H9 (cell line): ENCODE measurements around the gene LINGO1. TPM values are rescaled to one million over a fixed set of nuclear protein-coding genes. Genes with fewer than 3 reads are reported as not detected.

ENCODE experiments used
- DNase-seq: peaks from one replicate; pipeline ENCODE4 v3.0.0-alpha.2; 2017
- H2AFZ ChIP-seq: one replicate; pipeline ENCODE4 v1.6.1; 2013; ENCODE audit warnings: mild to moderate bottlenecking, low read length, control low read depth, moderate library complexity
- H2AK5ac ChIP-seq: 2 replicates; pipeline ENCODE4 v1.6.1; 2013; ENCODE audit warnings: low read length, control low read depth, mixed read lengths; ENCODE audit not compliant: insufficient read length
- H2BK120ac ChIP-seq: one replicate; pipeline ENCODE4 v1.6.1; 2013; ENCODE audit warnings: low read depth, mild to moderate bottlenecking, low read length, control low read depth, inconsistent platforms; ENCODE audit not compliant: poor library complexity, severe bottlenecking
- H2BK12ac ChIP-seq: 2 replicates; pipeline ENCODE4 v1.6.1; 2013; ENCODE audit warnings: low read length, control low read depth, mixed read lengths, low read depth; ENCODE audit not compliant: insufficient read length
- H2BK15ac ChIP-seq: 2 replicates; pipeline ENCODE4 v1.6.1; 2013; ENCODE audit warnings: low read depth, low read length, control low read depth
- H2BK20ac ChIP-seq: one replicate; pipeline ENCODE4 v1.6.1; 2013; ENCODE audit warnings: low read depth, mild to moderate bottlenecking, low read length, control low read depth, inconsistent platforms; ENCODE audit not compliant: poor library complexity, severe bottlenecking
- H2BK5ac ChIP-seq: 2 replicates; pipeline ENCODE4 v1.6.1; 2013; ENCODE audit warnings: low read length, control low read depth, mixed read lengths; ENCODE audit not compliant: insufficient read length
- H3K14ac ChIP-seq: 2 replicates; pipeline ENCODE4 v1.6.1; 2013; ENCODE audit warnings: low read length, control low read depth; ENCODE audit not compliant: insufficient read depth
- H3K18ac ChIP-seq: 2 replicates; pipeline ENCODE4 v1.6.1; 2013; ENCODE audit warnings: low read depth, mild to moderate bottlenecking, mixed read lengths, low read length, control low read depth; ENCODE audit not compliant: insufficient read length
- H3K23ac ChIP-seq: 2 replicates; pipeline ENCODE4 v1.6.1; 2013; ENCODE audit warnings: low read length, control low read depth, mixed read lengths, low read depth; ENCODE audit not compliant: insufficient read length
- H3K23me2 ChIP-seq: 2 replicates; pipeline ENCODE4 v1.6.1; 2013; ENCODE audit warnings: low read depth, mild to moderate bottlenecking, mixed read lengths, low read length, control low read depth; ENCODE audit not compliant: insufficient read length, poor library complexity, severe bottlenecking
- H3K27ac ChIP-seq: 2 replicates; pipeline ENCODE4 v1.5.1; 2013; ENCODE audit warnings: low read length, control low read depth, mixed read lengths, low read depth; ENCODE audit not compliant: insufficient read length
- H3K27me3 ChIP-seq: 2 replicates; pipeline ENCODE4 v1.6.1; 2013; ENCODE audit warnings: low read length, control low read depth, inconsistent platforms; ENCODE audit not compliant: insufficient read depth
- H3K4ac ChIP-seq: 2 replicates; pipeline ENCODE4 v1.6.1; 2013; ENCODE audit warnings: low read depth, mild to moderate bottlenecking, control low read depth, inconsistent platforms, low read length, moderate library complexity
- H3K4me1 ChIP-seq: 2 replicates; pipeline ENCODE4 v1.6.1; 2013; ENCODE audit warnings: low read length, control low read depth, inconsistent platforms; ENCODE audit not compliant: insufficient read depth
- H3K4me2 ChIP-seq: 2 replicates; pipeline ENCODE4 v1.6.1; 2013; ENCODE audit warnings: low read length, control low read depth, mixed read lengths; ENCODE audit not compliant: insufficient read length, insufficient read depth
- H3K56ac ChIP-seq: 2 replicates; pipeline ENCODE4 v1.6.1; 2013; ENCODE audit warnings: low read depth, mild to moderate bottlenecking, mixed read lengths, low read length, control low read depth; ENCODE audit not compliant: insufficient read length
- H3K79me1 ChIP-seq: 2 replicates; pipeline ENCODE4 v1.6.1; 2013; ENCODE audit warnings: low read depth, mild to moderate bottlenecking, moderate library complexity, low read length, control low read depth, inconsistent platforms; ENCODE audit not compliant: insufficient read depth, poor library complexity, severe bottlenecking
- H3K79me2 ChIP-seq: 2 replicates; pipeline ENCODE4 v1.6.1; 2013; ENCODE audit warnings: low read length, control low read depth, inconsistent platforms; ENCODE audit not compliant: insufficient read depth
- H3K9ac ChIP-seq: 2 replicates; pipeline ENCODE4 v1.6.1; 2013; ENCODE audit warnings: low read length, control low read depth, mixed read lengths; ENCODE audit not compliant: insufficient read length; ENCODE audit errors: extremely low read depth
- H3K9me3 ChIP-seq: one replicate; pipeline ENCODE4 v1.6.1; 2013; ENCODE audit warnings: low read depth, low read length, inconsistent platforms; ENCODE audit not compliant: control insufficient read depth
- H3T11ph ChIP-seq: one replicate; pipeline ENCODE4 v1.6.1; 2013; ENCODE audit warnings: mild to moderate bottlenecking, low read length, control low read depth, inconsistent platforms
- H4K20me1 ChIP-seq: one replicate; pipeline ENCODE4 v1.6.1; 2013; ENCODE audit not compliant: control insufficient read depth, insufficient read length, insufficient read depth
- H4K5ac ChIP-seq: 2 replicates; pipeline ENCODE4 v1.6.1; 2013; ENCODE audit warnings: low read depth, mild to moderate bottlenecking, mixed read lengths, low read length, control low read depth; ENCODE audit not compliant: insufficient read length
- H4K8ac ChIP-seq: replicated peaks from 2 replicates; pipeline ENCODE4 v1.6.1; 2013; ENCODE audit warnings: low read length, control low read depth, mixed read lengths, low read depth; ENCODE audit not compliant: insufficient read length
- H4K91ac ChIP-seq: 2 replicates; pipeline ENCODE4 v1.6.1; 2013; ENCODE audit warnings: low read depth, mild to moderate bottlenecking, moderate library complexity, mixed read lengths, low read length, control low read depth; ENCODE audit not compliant: insufficient read length
- H3K27ac Mint-ChIP-seq, 3 experiments: 2 replicates in 2 of 3; 3 replicates in 1 of 3; pipeline ENCODE4 v1.8.0; 2020 to 2021; ENCODE audit warnings: mixed read lengths in 3 of 3, mild to moderate bottlenecking in 1 of 3, moderate library complexity in 1 of 3
- H3K27me3 Mint-ChIP-seq: 2 replicates; pipeline ENCODE4 v1.8.0; 2021; ENCODE audit warnings: low read depth, mild to moderate bottlenecking, moderate library complexity, mixed read lengths
- H3K36me3 Mint-ChIP-seq, 3 experiments: 2 replicates in 2 of 3; 3 replicates in 1 of 3; pipeline ENCODE4 v1.8.0; 2020 to 2021; ENCODE audit warnings: low read depth in 3 of 3, mixed read lengths in 3 of 3; ENCODE audit not compliant: insufficient read depth in 1 of 3
- H3K4me1 Mint-ChIP-seq, 2 experiments: 2 replicates each; pipeline ENCODE4 v1.8.0; 2020; ENCODE audit warnings: mixed read lengths in 2 of 2
- H3K4me3 Mint-ChIP-seq, 2 experiments: 2 replicates in 1 of 2; 3 replicates in 1 of 2; pipeline ENCODE4 v1.8.0; 2020 to 2021; ENCODE audit warnings: mild to moderate bottlenecking in 2 of 2, mixed read lengths in 2 of 2, moderate library complexity in 1 of 2
- H3K9me3 Mint-ChIP-seq, 2 experiments: 2 replicates in 1 of 2; 3 replicates in 1 of 2; pipeline ENCODE4 v1.8.0; 2020; ENCODE audit warnings: mild to moderate bottlenecking in 2 of 2, mixed read lengths in 2 of 2, moderate library complexity in 1 of 2
- CTCF ChIP-seq: fragments of 200-600 bp; sonication (generic); conservative IDR thresholded peaks from 3 replicates; pipeline ENCODE4 v1.8.0; 2021; ENCODE audit warnings: antibody characterized with exemption, mild to moderate bottlenecking
- WGBS: extraction: QIAGEN DNeasy Blood & Tissue Kit; methylation state at CpG from one replicate; pipeline ENCODE4 v1.1.7; 2013; ENCODE audit warnings: missing lambda C conversion rate, low lambda C conversion rate, mixed read lengths; ENCODE audit not compliant: insufficient read length; ENCODE audit errors: extremely low coverage; 5-methylcytosine and 5-hydroxymethylcytosine counted together
- total RNA-seq: library from RNA; stranded (reverse); gene quantifications from 2 replicates; pipeline ENCODE4 v1.2.1, GENCODE V29; 2021

LINGO1 gene
- total RNA-seq, 1 experiment from 2014 or later = 41.6 TPM

- Histone ChIP-seq H3T11ph (no peak overlapping the region), H3K9ac (no peak overlapping the region), H4K5ac (no peak overlapping the region), H3K4me2 (no peak overlapping the region), H3K23me2 (no peaks in the 10 kb centered on the region), H2AK5ac (no peak overlapping the region), H2BK15ac (no peak overlapping the region), H3K56ac (no peak overlapping the region), H3K4me1 (peaks cover 21% of the 10 kb centered on the region), H3K14ac (no peak overlapping the region), H3K4ac (no peak overlapping the region), H4K8ac (no peak overlapping the region), H2BK12ac (no peak overlapping the region), H2BK20ac (no peak overlapping the region), H2BK120ac (no peak overlapping the region), H2AFZ (no peak overlapping the region), H3K79me2 (peaks cover 8% of the 10 kb centered on the region; the same call in 1 of the 2 replicates), H2BK5ac (no peak overlapping the region), H4K91ac (no peak overlapping the region), H3K27me3 (no peaks in the 10 kb centered on the region), H3K27ac (no peak overlapping the region), H3K79me1 (no peaks in the 10 kb centered on the region), H4K20me1 (peaks cover 2% of the 10 kb centered on the region), H3K23ac (no peak overlapping the region), H3K18ac (no peak overlapping the region), H3K9me3 (no peaks in the 10 kb centered on the region)
- no peak for DNase-seq
- no peaks in the 10 kb centered on the region; a peak in 1 of 5 replicates for H3K9me3 Mint-ChIP-seq
- no peak overlapping the region; a peak in 1 of 7 replicates for H3K27ac Mint-ChIP-seq
- WGBS = no CpG with 5 or more reads among the region's 3 CpGs
- H3K36me3 Mint-ChIP-seq = peaks cover 0 to 11% (median 3%) of the 10 kb centered on the region in 3 experiments; a peak in 4 of 7 replicates
- H3K27me3 Mint-ChIP-seq = peaks cover 12% of the 10 kb centered on the region
- no peak overlapping the region for H3K4me3 Mint-ChIP-seq
- no peak for TF ChIP-seq CTCF
- peaks cover 79 to 91% of the 10 kb centered on the region in 2 experiments for H3K4me1 Mint-ChIP-seq
Observed at GRCh38 chr15:77626002-77626401, 6.7 kb downstream of the LINGO1 start.
